IMR-90 (cell line): ENCODE results near the gene LMLN.

Experiments
- CEBPB ChIP-seq: IDR thresholded peaks from 2 replicates; pipeline ENCODE4 v1.6.1; 2012; ENCODE audit warnings: low read depth, low read length, improper control_type of control experiment
- CTCF ChIP-seq: conservative IDR thresholded peaks from 2 replicates; pipeline ENCODE4 v1.5.1; 2012; ENCODE audit warnings: mild to moderate bottlenecking, low read depth, low read length, improper control_type of control experiment
- ELK1 ChIP-seq: fragments of 150-350 bp; IDR thresholded peaks from 2 replicates; pipeline ENCODE4 v1.6.1; 2016; ENCODE audit warnings: low read depth, mild to moderate bottlenecking, low read length, moderate library complexity, borderline replicate concordance
- POLR2A ChIP-seq: IDR thresholded peaks from 2 replicates; pipeline ENCODE4 v1.6.1; 2012; ENCODE audit warnings: mild to moderate bottlenecking, low read depth, low read length
- RCOR1 ChIP-seq: IDR thresholded peaks from 2 replicates; pipeline ENCODE4 v1.6.1; 2012; ENCODE audit warnings: mild to moderate bottlenecking, low read length, improper control_type of control experiment; ENCODE audit not compliant: insufficient replicate concordance
- SMC3 ChIP-seq: fragments of 150-350 bp; IDR thresholded peaks from 2 replicates; pipeline ENCODE4 v1.6.1; 2016; ENCODE audit warnings: low read depth, mild to moderate bottlenecking, antibody characterized with exemption, low read length, moderate library complexity

- TF ChIP-seq CTCF (no peak), CEBPB (no peak), ELK1 (no peak), RCOR1 (no peak), SMC3 (no peak), POLR2A (no peak)
These were observed 86.3 kb downstream of the LMLN start for GRCh38 chr3:198046120-198046857.
